Right lobe of liver (tissue), 6 donors: ENCODE measurements around the gene ERCC6L2. TPM values are rescaled to one million over a fixed set of nuclear protein-coding genes. Genes with fewer than 3 reads are reported as not detected.

Source experiments
- ATAC-seq, 4 donors: fragments of 200-7000 bp; cut with Tn5 transposase; one replicate each; pipeline ENCODE4 v1.9.1; 2020; ENCODE audit warnings: mild to moderate bottlenecking in 4 of 4, moderate library complexity in 4 of 4
- DNase-seq, 3 donors: peaks; one replicate each; pipeline ENCODE4 v3.0.0-alpha.2; 2020
- H3K27ac ChIP-seq, 3 donors: fragments of 200-600 bp; one replicate each; pipeline ENCODE4 v1.8.0; 2022
- H3K27me3 ChIP-seq, 2 donors: fragments of 200-600 bp; one replicate each; pipeline ENCODE4 v1.8.0; 2022
- H3K36me3 ChIP-seq, 4 donors: fragments of 200-600 bp; sonication (generic) in 1 of 4; one replicate each; pipeline versions ENCODE4 v1.5.1 to v1.8.0; 2017 to 2022; ENCODE audit warnings: control low read depth in 1 of 4
- H3K4me1 ChIP-seq, 4 donors: fragments of 200-600 bp; sonication (generic) in 1 of 4; one replicate each; pipeline versions ENCODE4 v1.5.1 to v1.8.0; 2017 to 2022; ENCODE audit warnings: control low read depth in 1 of 4
- H3K4me3 ChIP-seq, 3 donors: fragments of 200-600 bp; one replicate each; pipeline ENCODE4 v1.8.0; 2022
- H3K9me3 ChIP-seq, 4 donors: fragments of 200-600 bp; sonication (generic) in 1 of 4; one replicate each; pipeline versions ENCODE4 v1.5.1 to v1.8.0; 2017 to 2022; ENCODE audit warnings: control low read depth in 1 of 4
- CTCF ChIP-seq, 4 donors: fragments of 200-600 bp in 3 of 4; fragments of 450-650 bp in 1 of 4; IDR thresholded peaks; one replicate each; pipeline versions ENCODE4 v1.5.1 to v1.8.0; 2016 to 2022; ENCODE audit warnings: antibody characterized with exemption in 4 of 4, mild to moderate bottlenecking in 2 of 4
- POLR2A ChIP-seq: fragments of 450-650 bp; IDR thresholded peaks from one replicate; pipeline ENCODE4 v1.6.1; 2017; ENCODE audit warnings: antibody characterized with exemption, mild to moderate bottlenecking
- WGBS: methylation state at CpG from one replicate; pipeline ENCODE4 v1.1.6; 2018; ENCODE audit warnings: low coverage, low lambda C conversion rate; ENCODE audit not compliant: insufficient coverage; ENCODE audit errors: missing lambda C conversion rate; 5-methylcytosine and 5-hydroxymethylcytosine counted together
- intact Hi-C, 2 donors: fragments of 100-400 bp; cut with DNase I; formaldehyde crosslinking; loops; one replicate each; pipeline versions ENCODE4 v1.11.2 to v1.14.1; 2022
- total RNA-seq, 6 experiments: library from RNA; depleted of rRNA in 2 of 6; stranded (reverse); fragments of >200 nt in 2 of 6; fragmentation: NEBNext Ultra II Directional in 3 of 6; extraction: Animal tissue kit (Norgen Biotek cat#: 25700) in 3 of 6; gene quantifications; one replicate each; pipeline versions ENCODE4 v1.1.0 to v1.2.4, GENCODE V29; 2016 to 2023
- donor health status: DM: no; HTN: yes; CAD: no.
- donor health status: DM: no; HTN: no; CAD: no.
- donor health status: DM: no; HTN: no; CAD: no.
- donor health status: DM: no; HTN: yes; CAD: no.
- donor health status: DM: no; HTN: yes; CAD: no.

ERCC6L2 gene
- total RNA-seq, 6 experiments from 2014 or later = 11.5 to 21.1 (median 17.2) TPM

GRCh38 chr9:95857896-95858295, 17.6 kb upstream of the ERCC6L2 start:
- Histone ChIP-seq H3K9me3 (no peaks in the 10 kb centered on the region), H3K4me1 (no peaks in the 10 kb centered on the region), H3K4me3 (no peak overlapping the region), H3K27ac (no peak overlapping the region), H3K36me3 (no peaks in the 10 kb centered on the region), H3K27me3 (no peaks in the 10 kb centered on the region)
- DNase-seq (no peak), ATAC-seq (no peak)
- TF ChIP-seq POLR2A (no peak), CTCF (IDR thresholded peaks at IDR 0.05) (no peak)
- intact Hi-C loops = no loop called here

- Histone ChIP-seq H3K36me3 (no peaks in the 10 kb centered on the region), H3K27me3 (no peaks in the 10 kb centered on the region), H3K4me3 (no peak overlapping the region), H3K9me3 (no peaks in the 10 kb centered on the region), H3K4me1 (no peaks in the 10 kb centered on the region), H3K27ac (no peak overlapping the region)
- TF ChIP-seq CTCF (IDR thresholded peaks at IDR 0.05) (no peak), POLR2A (no peak)
- no peak for DNase-seq
- ATAC-seq = no peak
- intact Hi-C loops = no loop called here
Observed at GRCh38 chr9:95862343-95862742, 13.1 kb upstream of the ERCC6L2 start.

GRCh38 chr9:95864852-95865580, 10.5 kb upstream of the ERCC6L2 start:
- H3K27me3 ChIP-seq = no peaks in the 10 kb centered on the region
- H3K36me3 ChIP-seq = no peaks in the 10 kb centered on the region
- no peak overlapping the region for H3K4me3 ChIP-seq
- no peaks in the 10 kb centered on the region for H3K4me1 ChIP-seq
- intact Hi-C loops = no loop called here
- H3K27ac ChIP-seq = no peak overlapping the region
- no peak for ATAC-seq
- WGBS = 94% methylated on average over 3 of the region's 3 CpGs
- DNase-seq = no peak
- TF ChIP-seq CTCF (IDR thresholded peaks at IDR 0.05) = no peak
- TF ChIP-seq POLR2A = no peak
- H3K9me3 ChIP-seq = no peaks in the 10 kb centered on the region

GRCh38 chr9:95870352-95870751, 5.1 kb upstream of the ERCC6L2 start:
- TF ChIP-seq CTCF (IDR thresholded peaks at IDR 0.05) (no peak), POLR2A (no peak)
- Histone ChIP-seq H3K4me3 (no peak overlapping the region), H3K27ac (no peak overlapping the region), H3K4me1 (peaks cover 0 to 10% (median 5%) of the 10 kb centered on the region in 4 donors), H3K9me3 (no peaks in the 10 kb centered on the region), H3K27me3 (no peaks in the 10 kb centered on the region), H3K36me3 (no peaks in the 10 kb centered on the region)
- 86% methylated on average over 1 of the region's 1 CpG for WGBS
- intact Hi-C loops = no loop called here
- no peak for DNase-seq
- no peak for ATAC-seq

- 87% methylated on average over 1 of the region's 1 CpG for WGBS
- no peak overlapping the region for H3K27ac ChIP-seq
- DNase-seq (no peak), ATAC-seq (no peak)
- H3K4me3 ChIP-seq = no peak overlapping the region
- no peaks in the 10 kb centered on the region for H3K9me3 ChIP-seq
- no peaks in the 10 kb centered on the region for H3K27me3 ChIP-seq
- intact Hi-C loops = no loop called here
- TF ChIP-seq POLR2A (no peak), CTCF (IDR thresholded peaks at IDR 0.05) (no peak)
- no peaks in the 10 kb centered on the region for H3K36me3 ChIP-seq
- peaks cover 0 to 10% (median 5%) of the 10 kb centered on the region in 4 donors for H3K4me1 ChIP-seq
Observed at GRCh38 chr9:95870906-95871305, 4.6 kb upstream of the ERCC6L2 start.
